IPS DF 19.7 (cell line): ENCODE data around the gene EPHB1.
"Not testable (repeated sequence)": the region's sequence is repeated elsewhere in the genome, so short reads cannot be mapped to it uniquely, and the experiment has no call there.

Source experiments
- DNase-seq: peaks from one replicate; pipeline ENCODE4 v3.0.0-alpha.2; 2013; ENCODE audit warnings: low read depth, low spot score

EPHB1 gene

GRCh38 chr3:135041601-135042000, 246.5 kb downstream of the EPHB1 start:
- no peak for DNase-seq

- DNase-seq: no peak
Measured at GRCh38 chr3:135047061-135047460, 252.0 kb downstream of the EPHB1 start.

GRCh38 chr3:135050536-135050935, 255.5 kb downstream of the EPHB1 start:
- peak; percentile 48 for DNase-seq

GRCh38 chr3:135051409-135051973, 256.4 kb downstream of the EPHB1 start:
- DNase-seq: no peak

DNA sequence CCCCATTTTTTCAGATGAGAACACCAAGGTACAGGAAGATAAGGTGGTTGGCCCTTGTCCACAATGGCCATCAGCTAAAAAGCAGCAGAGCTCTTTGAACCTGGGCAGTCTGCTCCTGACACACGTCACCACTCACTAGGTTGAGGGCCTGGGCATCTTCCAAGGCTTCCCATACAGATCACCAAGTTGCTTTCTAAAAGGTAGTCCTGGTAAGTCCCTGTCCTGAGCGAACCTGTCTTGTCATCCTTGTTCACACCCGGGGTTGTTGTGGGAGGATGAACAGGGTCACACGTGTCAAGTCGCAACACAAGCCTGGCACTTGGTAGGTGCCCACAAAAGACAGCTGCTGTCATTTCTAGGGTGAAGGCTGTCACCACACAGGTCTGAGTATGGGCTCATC, 260.4 kb downstream of the EPHB1 start:
- no peak for DNase-seq

GRCh38 chr3:135056084-135056730, 261.1 kb downstream of the EPHB1 start:
- no peak for DNase-seq

DNA sequence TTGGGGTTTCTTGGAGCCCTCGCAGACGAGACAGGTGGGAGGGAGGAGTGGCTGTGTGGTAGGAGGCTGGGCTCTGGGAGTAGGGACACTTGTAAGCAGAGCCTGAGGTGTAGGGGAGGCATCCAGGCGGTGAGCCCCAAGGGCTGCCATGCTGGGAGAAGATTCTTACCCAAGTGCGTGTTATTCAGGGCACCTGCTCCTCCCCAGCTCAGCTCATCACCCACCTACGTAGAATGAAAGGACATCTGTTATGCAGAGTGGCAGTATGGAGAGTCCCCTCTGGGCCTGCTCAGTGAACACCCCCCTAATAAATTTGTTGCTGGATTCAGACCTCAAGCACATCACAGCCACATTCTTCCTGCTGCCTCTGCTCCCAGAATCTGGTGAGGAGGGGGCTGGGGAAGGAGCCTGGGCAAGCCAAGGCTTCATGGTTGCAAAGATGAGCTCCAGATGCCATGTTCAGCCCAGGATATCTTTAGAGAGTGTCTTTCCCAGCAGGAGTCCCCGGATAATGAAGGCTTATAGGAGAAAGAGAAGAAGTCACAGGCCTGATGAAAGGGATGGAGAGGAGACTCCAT, 261.8 kb downstream of the EPHB1 start:
- no peak for DNase-seq

GRCh38 chr3:135057996-135058395, 262.9 kb downstream of the EPHB1 start:
- no peak for DNase-seq

GRCh38 chr3:135059580-135059979, 264.5 kb downstream of the EPHB1 start:
- DNase-seq: no peak

- DNase-seq: not testable (repeated sequence)
Measured at GRCh38 chr3:135066844-135067727, 272.0 kb downstream of the EPHB1 start.

- DNase-seq: no peak
Measured at GRCh38 chr3:135068011-135068410, 273.0 kb downstream of the EPHB1 start.

DNA sequence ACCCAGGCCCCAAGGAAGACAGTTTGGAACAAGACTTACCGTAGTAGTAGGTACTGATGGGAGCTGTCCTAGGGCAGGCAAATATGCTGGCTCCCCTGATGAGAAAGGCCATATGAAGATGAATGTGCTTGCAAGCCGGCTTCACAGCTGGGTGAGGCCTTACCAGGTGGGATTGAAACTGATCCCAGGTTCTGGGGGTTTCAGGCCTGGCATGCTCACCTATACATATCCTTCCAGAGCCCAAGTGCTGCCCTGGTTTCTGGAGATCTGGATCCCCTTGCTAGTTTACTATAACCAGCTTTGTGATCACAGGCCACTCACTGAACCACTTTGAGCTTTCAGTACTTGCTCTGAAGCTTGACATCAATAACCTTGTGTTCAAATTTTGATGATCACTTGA, 274.3 kb downstream of the EPHB1 start:
- no peak for DNase-seq

- no peak for DNase-seq
Measured at GRCh38 chr3:135071483-135071882, 276.4 kb downstream of the EPHB1 start.

- no peak for DNase-seq
Measured at GRCh38 chr3:135072431-135072830, 277.4 kb downstream of the EPHB1 start.

DNA sequence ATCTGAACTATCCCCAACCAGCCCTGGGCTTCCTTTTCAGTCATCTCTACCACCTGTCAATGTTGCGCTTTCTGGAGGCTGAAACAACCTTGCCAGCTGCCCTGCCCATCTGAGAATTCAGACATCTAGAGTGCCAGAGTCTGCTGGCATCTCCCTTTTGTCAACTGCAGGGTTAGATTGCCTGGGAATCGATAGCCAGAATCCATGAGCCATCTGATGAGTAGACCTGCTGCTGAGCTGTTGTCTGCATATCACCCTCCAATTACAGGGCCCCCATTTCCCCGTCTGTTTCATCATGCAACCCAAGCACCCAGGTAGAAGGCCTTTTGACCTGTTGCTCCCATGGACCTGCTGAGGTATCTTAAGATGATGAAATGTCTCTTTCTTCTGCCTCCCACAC, 280.1 kb downstream of the EPHB1 start:
- DNase-seq: no peak

DNA sequence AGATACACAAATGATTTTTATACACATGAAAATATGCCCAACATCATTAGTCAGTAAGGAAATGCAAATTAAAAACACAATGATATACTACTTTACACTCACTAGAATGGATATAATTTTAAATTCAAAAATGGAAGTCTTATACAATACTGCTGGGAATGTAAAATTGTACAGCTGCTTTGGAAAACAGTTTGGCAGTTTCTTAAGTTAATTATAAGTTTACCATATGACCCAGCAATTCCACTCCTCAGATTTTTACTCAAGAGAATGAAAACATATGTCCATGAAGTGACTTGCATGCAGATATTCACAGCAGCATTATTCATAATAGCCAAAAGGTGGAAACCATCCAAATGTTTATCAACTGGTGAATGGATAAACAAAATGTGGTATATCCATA, 281.3 kb downstream of the EPHB1 start:
- DNase-seq: no peak

DNA sequence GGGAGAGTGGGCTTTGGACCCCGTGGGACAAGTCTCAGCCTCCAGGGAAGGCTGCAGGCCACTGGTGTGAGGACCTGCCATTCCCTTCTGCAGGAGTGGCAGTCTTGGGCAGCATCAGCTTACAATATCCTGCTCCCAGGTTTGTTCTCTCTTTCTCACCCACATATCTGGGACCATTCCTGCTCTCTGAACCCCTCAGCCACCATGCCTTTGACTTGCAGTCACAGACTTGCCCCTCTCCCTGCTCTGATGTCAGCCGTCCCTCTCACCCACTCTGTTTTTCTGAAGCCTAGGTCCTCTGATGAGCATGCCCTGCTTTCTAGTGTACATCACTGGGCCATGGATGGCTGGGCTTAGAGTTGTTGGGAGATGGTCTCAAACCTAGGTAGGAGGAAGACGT, 282.1 kb downstream of the EPHB1 start:
- no peak for DNase-seq

DNA sequence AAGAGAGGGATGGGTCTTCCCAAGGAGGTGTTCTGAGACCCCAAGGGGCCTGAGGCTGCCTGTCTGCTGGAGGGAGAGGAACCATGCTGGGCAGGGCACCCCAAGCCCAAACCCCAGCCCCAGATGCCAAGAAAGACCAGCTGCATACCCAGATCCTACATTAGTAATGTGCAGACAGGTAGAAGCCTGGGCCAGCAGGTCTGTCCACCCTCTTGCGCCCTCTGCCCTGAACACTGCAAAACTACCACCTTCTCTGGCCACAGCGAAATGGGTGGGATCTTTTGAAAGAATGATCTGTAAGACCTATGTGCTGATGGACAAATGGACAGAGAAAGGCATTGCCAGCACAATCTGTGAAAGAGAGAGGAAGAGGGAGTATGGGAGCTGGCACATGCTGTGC, 283.2 kb downstream of the EPHB1 start:
- DNase-seq: no peak

GRCh38 chr3:135079095-135079494, 284.0 kb downstream of the EPHB1 start:
- DNase-seq: no peak

- DNase-seq: no peak
Measured at GRCh38 chr3:135081451-135081850, 286.4 kb downstream of the EPHB1 start.

- DNase-seq: no peak
Measured at GRCh38 chr3:135081856-135082434, 286.9 kb downstream of the EPHB1 start.

- no peak for DNase-seq
Measured at GRCh38 chr3:135082706-135083105, 287.6 kb downstream of the EPHB1 start.
